PC-9 (cell line): Measurements from ENCODE around the gene GSTP1.
"Not testable (repeated sequence)": the region's sequence is repeated elsewhere in the genome, so short reads cannot be mapped to it uniquely, and the experiment has no call there.

Source experiments
- CTCF ChIP-seq: fragments of 200-600 bp; sonication (generic); conservative IDR thresholded peaks from 2 replicates; pipeline ENCODE4 v1.6.1; 2017; ENCODE audit warnings: mixed run types, antibody characterized with exemption, mild to moderate bottlenecking, moderate library complexity
- EZH2 ChIP-seq: fragments of 200-600 bp; sonication (generic); IDR thresholded peaks from 2 replicates; pipeline ENCODE4 v1.8.0; 2017; ENCODE audit warnings: antibody characterized with exemption, low read depth

- TF ChIP-seq CTCF, EZH2: not testable (repeated sequence)
Measured at GRCh38 chr11:67551697-67552096, 31.9 kb upstream of the GSTP1 start.
